Measurements from ENCODE around the gene MRPL39. TPM values are rescaled to one million over a fixed set of nuclear protein-coding genes. Genes with fewer than 3 reads are reported as not detected.
A peak's percentile ranks its signal among the peaks of the same experiment; 100 is the strongest.

The MRPL39 gene
- total RNA-seq, 2 donors from 2014 or later = 43.2 to 46.3 TPM

DNA sequence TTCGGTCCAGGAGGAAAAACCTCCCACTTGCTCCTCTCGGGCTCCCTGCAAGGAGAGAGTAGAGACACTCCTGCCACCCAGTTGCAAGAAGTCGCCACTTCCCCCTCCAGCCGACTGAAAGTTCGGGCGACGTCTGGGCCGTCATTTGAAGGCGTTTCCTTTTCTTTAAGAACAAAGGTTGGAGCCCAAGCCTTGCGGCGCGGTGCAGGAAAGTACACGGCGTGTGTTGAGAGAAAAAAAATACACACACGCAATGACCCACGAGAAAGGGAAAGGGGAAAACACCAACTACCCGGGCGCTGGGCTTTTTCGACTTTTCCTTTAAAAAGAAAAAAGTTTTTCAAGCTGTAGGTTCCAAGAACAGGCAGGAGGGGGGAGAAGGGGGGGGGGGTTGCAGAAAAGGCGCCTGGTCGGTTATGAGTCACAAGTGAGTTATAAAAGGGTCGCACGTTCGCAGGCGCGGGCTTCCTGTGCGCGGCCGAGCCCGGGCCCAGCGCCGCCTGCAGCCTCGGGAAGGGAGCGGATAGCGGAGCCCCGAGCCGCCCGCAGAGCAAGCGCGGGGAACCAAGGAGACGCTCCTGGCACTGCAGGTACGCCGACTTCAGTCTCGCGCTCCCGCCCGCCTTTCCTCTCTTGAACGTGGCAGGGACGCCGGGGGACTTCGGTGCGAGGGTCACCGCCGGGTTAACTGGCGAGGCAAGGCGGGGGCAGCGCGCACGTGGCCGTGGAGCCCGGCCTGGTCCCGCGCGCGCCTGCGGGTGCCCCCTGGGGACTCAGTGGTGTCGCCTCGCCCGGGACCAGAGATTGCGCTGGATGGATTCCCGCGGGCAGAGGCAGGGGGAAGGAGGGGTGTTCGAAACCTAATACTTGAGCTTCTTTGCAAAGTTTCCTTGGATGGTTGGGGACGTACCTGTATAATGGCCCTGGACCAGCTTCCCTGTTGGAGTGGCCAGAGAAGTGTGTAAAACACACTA is 45.3 kb downstream of the MRPL39 start:
- no peaks in the 10 kb centered on the region for H3K36me3 ChIP-seq (ENCODE audit: control insufficient read depth, insufficient read depth, low read length)
- Mint-ChIP-seq H3K4me1 (peaks cover 4% of the 10 kb centered on the region), H3K27ac (peak overlapping the region; percentile 57), H3K36me3 (ENCODE audit: low read depth) (peaks cover 2% of the 10 kb centered on the region), H3K27me3 (ENCODE audit: insufficient read depth) (peaks cover 46% of the 10 kb centered on the region), H3K9me3 (no peaks in the 10 kb centered on the region), H3K4me3 (peak overlapping the region; percentile 65)
- WGBS, 2 experiments (ENCODE audit: insufficient coverage in 1 of 2, insufficient read length in 1 of 2) = 16 to 30% methylated on average over 37 to 74 of the region's 74 CpGs
- H3K9ac ChIP-seq (ENCODE audit: extremely low read depth, low read length, poor library complexity, severe bottlenecking) = no peak overlapping the region
- no peaks in the 10 kb centered on the region for H3K4me1 ChIP-seq (ENCODE audit: control insufficient read depth, insufficient read depth, low read length)
- H3K27ac ChIP-seq (ENCODE audit: low read depth, low read length) = no peak overlapping the region
- H3K4me3 ChIP-seq (ENCODE audit: low read length) = peak overlapping the region; percentile 43
- H3K27me3 ChIP-seq (ENCODE audit: control insufficient read depth, insufficient read depth, low read length, poor library complexity, severe bottlenecking) = peaks cover 27% of the 10 kb centered on the region
- H3K9me3 ChIP-seq (ENCODE audit: control insufficient read depth, low read length) = no peaks in the 10 kb centered on the region
- DNase-seq = peak; percentile 85
- TF ChIP-seq, protein P1, sequence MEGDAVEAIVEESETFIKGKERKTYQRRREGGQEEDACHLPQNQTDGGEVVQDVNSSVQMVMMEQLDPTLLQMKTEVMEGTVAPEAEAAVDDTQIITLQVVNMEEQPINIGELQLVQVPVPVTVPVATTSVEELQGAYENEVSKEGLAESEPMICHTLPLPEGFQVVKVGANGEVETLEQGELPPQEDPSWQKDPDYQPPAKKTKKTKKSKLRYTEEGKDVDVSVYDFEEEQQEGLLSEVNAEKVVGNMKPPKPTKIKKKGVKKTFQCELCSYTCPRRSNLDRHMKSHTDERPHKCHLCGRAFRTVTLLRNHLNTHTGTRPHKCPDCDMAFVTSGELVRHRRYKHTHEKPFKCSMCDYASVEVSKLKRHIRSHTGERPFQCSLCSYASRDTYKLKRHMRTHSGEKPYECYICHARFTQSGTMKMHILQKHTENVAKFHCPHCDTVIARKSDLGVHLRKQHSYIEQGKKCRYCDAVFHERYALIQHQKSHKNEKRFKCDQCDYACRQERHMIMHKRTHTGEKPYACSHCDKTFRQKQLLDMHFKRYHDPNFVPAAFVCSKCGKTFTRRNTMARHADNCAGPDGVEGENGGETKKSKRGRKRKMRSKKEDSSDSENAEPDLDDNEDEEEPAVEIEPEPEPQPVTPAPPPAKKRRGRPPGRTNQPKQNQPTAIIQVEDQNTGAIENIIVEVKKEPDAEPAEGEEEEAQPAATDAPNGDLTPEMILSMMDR (conservative IDR thresholded peaks at IDR 0.05) = peak; percentile 63

DNA sequence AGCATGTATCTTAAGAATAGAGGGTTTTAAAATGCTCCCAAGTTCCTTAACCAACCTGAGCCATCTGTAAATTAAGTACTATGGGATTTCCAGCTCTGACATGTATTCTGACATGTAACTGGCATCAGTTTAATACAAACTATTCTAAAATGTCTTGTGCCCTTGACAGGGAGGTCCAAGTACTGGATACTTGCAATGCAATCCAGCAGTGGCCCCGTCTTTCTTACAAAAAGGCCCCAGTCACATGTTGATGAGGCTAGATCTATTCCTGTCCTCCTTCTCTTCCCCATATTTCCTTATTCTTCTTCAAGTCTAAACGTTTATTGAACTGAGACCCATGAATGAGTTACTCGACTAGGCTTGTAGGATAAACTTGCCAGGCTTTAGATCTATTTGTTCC is 46.4 kb downstream of the MRPL39 start:
- Mint-ChIP-seq H3K9me3 (no peaks in the 10 kb centered on the region), H3K4me3 (peak overlapping the region; percentile 65), H3K4me1 (peaks cover 4% of the 10 kb centered on the region), H3K27me3 (ENCODE audit: insufficient read depth) (peaks cover 46% of the 10 kb centered on the region), H3K36me3 (ENCODE audit: low read depth) (no peaks in the 10 kb centered on the region), H3K27ac (no peak overlapping the region)
- TF ChIP-seq, protein P1 (conservative IDR thresholded peaks at IDR 0.05) = no peak
- no peaks in the 10 kb centered on the region for H3K4me1 ChIP-seq (ENCODE audit: control insufficient read depth, insufficient read depth, low read length)
- no peaks in the 10 kb centered on the region for H3K36me3 ChIP-seq (ENCODE audit: control insufficient read depth, insufficient read depth, low read length)
- WGBS, 2 experiments (ENCODE audit: insufficient coverage in 1 of 2, insufficient read length in 1 of 2) = 86 to 100% methylated on average over 3 of the region's 3 CpGs
- no peak overlapping the region for H3K27ac ChIP-seq (ENCODE audit: low read depth, low read length)
- H3K27me3 ChIP-seq (ENCODE audit: control insufficient read depth, insufficient read depth, low read length, poor library complexity, severe bottlenecking) = peaks cover 27% of the 10 kb centered on the region
- no peak overlapping the region for H3K4me3 ChIP-seq (ENCODE audit: low read length)
- no peak overlapping the region for H3K9ac ChIP-seq (ENCODE audit: extremely low read depth, low read length, poor library complexity, severe bottlenecking)
- H3K9me3 ChIP-seq (ENCODE audit: control insufficient read depth, low read length) = no peaks in the 10 kb centered on the region
- DNase-seq = no peak

DNA sequence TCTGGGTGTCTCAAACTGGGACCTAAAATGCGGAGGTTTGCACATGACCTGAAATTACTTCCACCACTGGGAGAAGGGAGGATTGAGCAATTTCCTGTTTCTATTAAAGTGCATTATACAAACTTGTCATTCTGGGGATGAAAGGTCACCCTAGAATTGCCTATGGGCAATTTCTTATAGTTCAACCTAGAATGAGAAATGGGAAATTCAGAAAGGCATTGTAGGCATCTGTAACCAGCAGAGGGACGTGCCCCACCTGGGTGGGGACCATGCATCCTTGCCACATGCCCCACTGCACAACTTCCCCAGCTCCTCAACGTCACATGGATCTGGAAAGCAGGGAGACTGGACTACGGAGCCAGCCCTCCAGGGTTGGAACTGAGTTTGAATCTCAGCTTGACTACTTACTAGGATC is 47.0 kb downstream of the MRPL39 start:
- TF ChIP-seq, protein P1 (conservative IDR thresholded peaks at IDR 0.05) = no peak
- Histone ChIP-seq H3K4me1 (ENCODE audit: control insufficient read depth, insufficient read depth, low read length) (no peaks in the 10 kb centered on the region), H3K9me3 (ENCODE audit: control insufficient read depth, low read length) (no peaks in the 10 kb centered on the region), H3K36me3 (ENCODE audit: control insufficient read depth, insufficient read depth, low read length) (no peaks in the 10 kb centered on the region), H3K27me3 (ENCODE audit: control insufficient read depth, insufficient read depth, low read length, poor library complexity, severe bottlenecking) (peaks cover 27% of the 10 kb centered on the region), H3K4me3 (ENCODE audit: low read length) (no peak overlapping the region), H3K27ac (ENCODE audit: low read depth, low read length) (no peak overlapping the region), H3K9ac (ENCODE audit: extremely low read depth, low read length, poor library complexity, severe bottlenecking) (no peak overlapping the region)
- Mint-ChIP-seq H3K9me3 (no peaks in the 10 kb centered on the region), H3K4me1 (peaks cover 4% of the 10 kb centered on the region), H3K27ac (no peak overlapping the region), H3K27me3 (ENCODE audit: insufficient read depth) (peaks cover 46% of the 10 kb centered on the region), H3K4me3 (no peak overlapping the region), H3K36me3 (ENCODE audit: low read depth) (no peaks in the 10 kb centered on the region)
- 87 to 90% methylated on average over 2 to 4 of the region's 4 CpGs for WGBS, 2 experiments (ENCODE audit: insufficient coverage in 1 of 2, insufficient read length in 1 of 2)
- no peak for DNase-seq
